ENCODE measurements around the gene MDC1. TPM values are rescaled to one million over a fixed set of nuclear protein-coding genes. Genes with fewer than 3 reads are reported as not detected.
A peak's percentile ranks its signal among the peaks of the same experiment; 100 is the strongest.

Gene MDC1
- total and polyA plus RNA-seq, 2 donors (not counting 3 experiments of a cell fraction or from before 2014, with no cell fraction given): 16.8 to 42.3 TPM

DNA sequence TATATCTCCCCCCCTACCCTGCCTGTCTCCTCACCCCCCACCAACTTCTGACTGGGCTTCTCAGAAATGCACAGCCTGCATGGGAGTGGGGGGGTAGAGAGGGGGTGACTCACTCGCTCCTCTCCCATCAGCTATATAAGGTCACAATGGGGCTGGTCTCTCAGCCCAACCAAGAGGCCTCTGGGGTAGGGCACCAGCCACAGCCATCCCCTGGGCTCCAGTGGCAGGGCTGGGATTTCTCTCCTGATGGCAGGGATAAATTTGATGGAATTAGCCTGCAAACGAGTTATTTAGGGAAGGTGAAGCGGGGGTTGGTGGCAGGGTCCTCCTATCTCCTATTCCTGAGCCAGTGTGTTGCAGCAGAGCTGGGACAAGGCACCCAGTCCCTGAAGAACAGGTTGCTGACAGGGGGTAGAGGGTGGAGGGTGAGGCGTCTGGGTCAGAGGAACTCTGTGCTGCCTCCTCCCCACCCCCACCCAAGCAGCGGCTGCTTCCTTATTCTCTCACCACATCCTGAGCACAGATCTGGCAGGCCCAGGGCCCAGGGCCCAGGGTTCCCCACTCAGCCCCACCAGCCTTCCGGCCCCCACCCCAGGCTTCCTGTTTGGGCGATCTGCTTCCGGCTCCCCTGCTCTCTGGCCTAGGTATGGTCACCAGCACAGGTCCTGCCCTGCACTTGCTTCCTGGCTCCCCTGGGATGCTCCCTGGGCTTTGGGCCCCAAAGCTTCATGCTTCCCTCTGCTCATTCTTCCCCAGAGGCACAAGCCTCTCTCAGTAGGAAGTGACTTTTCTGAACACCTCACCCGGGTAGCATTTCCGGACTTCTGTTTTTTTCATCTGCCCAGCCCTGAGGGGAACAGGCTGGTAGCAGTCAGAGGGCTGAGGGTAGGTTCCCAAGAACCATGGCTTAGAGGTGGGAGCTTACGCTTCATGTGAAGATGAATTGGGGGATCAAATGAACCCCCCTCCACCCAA, 34.7 kb downstream of the MDC1 start:
- peak overlapping the region; percentile 85 for H3K4me2 ChIP-seq (ENCODE audit: insufficient read depth, low read length)
- H3K4me1 ChIP-seq (ENCODE audit: control insufficient read depth, extremely low read depth, insufficient read depth, low read length): peaks cover 34% of the 10 kb centered on the region
- intact Hi-C loops (cut with micrococcal nuclease): loop anchor here (1.0 to 2.0 kb wide), 3 partner anchors 35 to 404 kb away; partner anchors contain the start of gene MDC1
- no peaks in the 10 kb centered on the region for H3K9me1 ChIP-seq (replicated peaks; ENCODE audit: control insufficient read depth, extremely low read depth, insufficient read depth, low read length)
- H3K36me3 ChIP-seq (ENCODE audit: control insufficient read depth in 2 of 2, extremely low read depth in 1 of 2, insufficient read depth in 2 of 2, low read length in 2 of 2): peaks cover 4 to 5% of the 10 kb centered on the region in 2 experiments
- no peaks in the 10 kb centered on the region for H3K9me3 ChIP-seq (replicated peaks; ENCODE audit: control insufficient read depth, insufficient read depth, low read length)
- H3K27ac ChIP-seq (ENCODE audit: insufficient read depth, low read depth, low read length): peak overlapping the region; percentile 94
- no TSS peak for BruUV-seq (replicated peaks)
- ChIA-PET POLR2A (interaction anchor here (0.5 to 3.7 kb wide), 4 partner anchors 10 to 154 kb away, joined by 3 to 34 read pairs (median 12); partner anchors contain the start of genes DHX16 and MDC1), CTCF (interaction anchor here (0.6 to 6.6 kb wide), 8 partner anchors 9 to 405 kb away, joined by 3 to 296 read pairs (median 10); partner anchors contain the start of genes DHX16, MDC1 and TUBB)
- no peak overlapping the region for H2AFZ ChIP-seq (ENCODE audit: low read depth, low read length)
- no peaks in the 10 kb centered on the region for H3K27me3 ChIP-seq (ENCODE audit: control insufficient read depth in 2 of 2, insufficient read depth in 2 of 2, low read length in 2 of 2)
- TF ChIP-seq POLR2A (IDR thresholded peaks at IDR 0.05; ENCODE audit: low read depth, low read length) (peak; percentile 68), POLR2AphosphoS5 (IDR thresholded peaks at IDR 0.05; ENCODE audit: insufficient read depth, low read depth, low read length) (peak; percentile 95), GATA2 (IDR thresholded peaks at IDR 0.05; ENCODE audit: insufficient read depth, insufficient read length, low read depth, low read length) (no peak), JUN (IDR thresholded peaks at IDR 0.05; ENCODE audit: borderline replicate concordance, insufficient read depth, insufficient read length, low read depth) (peak; percentile 63), EZH2 (IDR thresholded peaks at IDR 0.05; ENCODE audit: borderline replicate concordance, low read depth, low read length, severe bottlenecking) (no peak), MYC (IDR thresholded peaks at IDR 0.05; ENCODE audit: low read depth, low read length) (no peak), FOS (IDR thresholded peaks at IDR 0.05; ENCODE audit: borderline replicate concordance, insufficient read depth, low read length) (peak; percentile 83)
- TF ChIP-seq, protein P1, sequence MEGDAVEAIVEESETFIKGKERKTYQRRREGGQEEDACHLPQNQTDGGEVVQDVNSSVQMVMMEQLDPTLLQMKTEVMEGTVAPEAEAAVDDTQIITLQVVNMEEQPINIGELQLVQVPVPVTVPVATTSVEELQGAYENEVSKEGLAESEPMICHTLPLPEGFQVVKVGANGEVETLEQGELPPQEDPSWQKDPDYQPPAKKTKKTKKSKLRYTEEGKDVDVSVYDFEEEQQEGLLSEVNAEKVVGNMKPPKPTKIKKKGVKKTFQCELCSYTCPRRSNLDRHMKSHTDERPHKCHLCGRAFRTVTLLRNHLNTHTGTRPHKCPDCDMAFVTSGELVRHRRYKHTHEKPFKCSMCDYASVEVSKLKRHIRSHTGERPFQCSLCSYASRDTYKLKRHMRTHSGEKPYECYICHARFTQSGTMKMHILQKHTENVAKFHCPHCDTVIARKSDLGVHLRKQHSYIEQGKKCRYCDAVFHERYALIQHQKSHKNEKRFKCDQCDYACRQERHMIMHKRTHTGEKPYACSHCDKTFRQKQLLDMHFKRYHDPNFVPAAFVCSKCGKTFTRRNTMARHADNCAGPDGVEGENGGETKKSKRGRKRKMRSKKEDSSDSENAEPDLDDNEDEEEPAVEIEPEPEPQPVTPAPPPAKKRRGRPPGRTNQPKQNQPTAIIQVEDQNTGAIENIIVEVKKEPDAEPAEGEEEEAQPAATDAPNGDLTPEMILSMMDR (IDR thresholded peaks at IDR 0.05; ENCODE audit: extremely low read depth in 1 of 2, insufficient read depth in 1 of 2, low read depth in 1 of 2, low read length in 2 of 2): no peak
- TF ChIP-seq, protein P2, sequence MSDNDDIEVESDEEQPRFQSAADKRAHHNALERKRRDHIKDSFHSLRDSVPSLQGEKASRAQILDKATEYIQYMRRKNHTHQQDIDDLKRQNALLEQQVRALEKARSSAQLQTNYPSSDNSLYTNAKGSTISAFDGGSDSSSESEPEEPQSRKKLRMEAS (IDR thresholded peaks at IDR 0.05; ENCODE audit: insufficient read depth, insufficient read length): no peak
- peaks cover 87% of the 10 kb centered on the region for H3K79me2 ChIP-seq (ENCODE audit: control insufficient read depth, insufficient read depth, low read length)
- dilution Hi-C loops (cut with MboI; ENCODE audit: extremely low pct_ligation_motif_present, low sequenced_read_pairs): no loop called here
- H4K20me1 ChIP-seq (replicated peaks; ENCODE audit: control insufficient read depth, extremely low read depth, insufficient read depth, low read length): no peaks in the 10 kb centered on the region
- DNase-seq (ENCODE audit: low read depth, low spot score) (peak; percentile 89), FAIRE-seq (peak; percentile 98)
- H3K9ac ChIP-seq (replicated peaks; ENCODE audit: extremely low read depth, insufficient read depth, low read length): peak overlapping the region; percentile 91
- peak overlapping the region; percentile 81 to 93 (median 87) for H3K4me3 ChIP-seq (replicated peaks in 1 of 3; ENCODE audit: insufficient read depth in 1 of 3, low read depth in 1 of 3, low read length in 3 of 3)

All from endothelial cell of umbilical vein (primary cell).